ENCODE results near the gene LZTFL1.

- TF ChIP-seq POLR2A (IDR thresholded peaks at IDR 0.05) (no peak), CTCF (IDR thresholded peaks at IDR 0.05) (no peak)
These were observed 51.3 kb downstream of the LZTFL1 start for GRCh38 chr3:45790596-45790995.

All from body of pancreas (tissue), 4 donors.